K562 (cell line): ENCODE measurements around the gene SIGLEC6. TPM values are rescaled to one million over a fixed set of nuclear protein-coding genes. Genes with fewer than 3 reads are reported as not detected.

Source experiments
- ATAC-seq: fragments of 200-7000 bp; cut with Tn5 transposase; 3 replicates; pipeline ENCODE4 v1.9.1; 2020; ENCODE audit warnings: moderate library complexity
- BruUV-seq: library from RNA; stranded (reverse); fragments of 400-500 nt; replicated peaks from 2 replicates; lab custom pipeline; 2021; lab: Mats Ljungman, UMichigan
- CTCF ChIA-PET: fragments of 300-600 bp; formaldehyde crosslinking; extraction: SDS; loops from one replicate; lab custom pipeline; 2021; ENCODE audit warnings: low intra/inter-chr PET ratio; lab: Yijun Ruan, JAX
- POLR2A ChIA-PET: fragments of 300-600, 350-650 bp; sonication (Branson Sonifier 250); formaldehyde crosslinking; extraction: SDS; loops from one replicate; lab custom pipeline; 2021; ENCODE audit warnings: antibody characterized with exemption, inconsistent platforms; lab: Yijun Ruan, JAX
- DNase-seq, 4 experiments: peaks; one replicate each; pipeline versions ENCODE4 v3.0.0 to v3.0.0-alpha.2; 2011 to 2018; ENCODE audit warnings: low spot score in 3 of 4, mixed read lengths in 3 of 4; ENCODE audit errors: extremely low read depth in 1 of 4
- FAIRE-seq: peaks from 2 replicates; lab custom pipeline; 2011; peaks lifted over from hg19 to GRCh38; lab: Jason Lieb, UNC
- H2AFZ ChIP-seq: 2 replicates; pipeline ENCODE4 v1.6.0; 2011; ENCODE audit warnings: low read depth, low read length, control low read depth, inconsistent platforms
- H3K27ac ChIP-seq: fragments of 200-600 bp; 3 replicates; pipeline ENCODE4 v1.8.0; 2011; ENCODE audit warnings: low read depth, mild to moderate bottlenecking, control low read depth, inconsistent platforms, low read length, moderate library complexity, mixed read lengths; ENCODE audit errors: extremely low read depth
- H3K27me3 ChIP-seq, 2 experiments: fragments of 300-600 bp in 1 of 2; 2 replicates in 1 of 2; 3 replicates in 1 of 2; pipeline versions ENCODE4 v1.6.0 to v1.8.0; 2011; ENCODE audit warnings: inconsistent platforms in 2 of 2, low read length in 2 of 2, mild to moderate bottlenecking in 1 of 2, mixed read lengths in 1 of 2, moderate library complexity in 1 of 2; ENCODE audit not compliant: control insufficient read depth in 2 of 2, insufficient read depth in 2 of 2
- H3K36me3 ChIP-seq: fragments of 300-600 bp; 3 replicates; pipeline ENCODE4 v1.8.0; 2011; ENCODE audit warnings: mild to moderate bottlenecking, low read length, inconsistent platforms; ENCODE audit not compliant: control insufficient read depth, insufficient read depth
- H3K4me1 ChIP-seq, 2 experiments: fragments of 200-600 bp in 1 of 2; replicated peaks in 1 of 2; 2 replicates in 1 of 2; 3 replicates in 1 of 2; pipeline versions ENCODE4 v1.5.1 to v1.8.0; 2011; ENCODE audit warnings: inconsistent platforms in 2 of 2, low read length in 2 of 2, mild to moderate bottlenecking in 1 of 2, mixed read lengths in 1 of 2, moderate library complexity in 1 of 2; ENCODE audit not compliant: control insufficient read depth in 2 of 2, insufficient read depth in 2 of 2
- H3K4me2 ChIP-seq: 2 replicates; pipeline ENCODE4 v1.6.1; 2011; ENCODE audit warnings: low read length, control low read depth, inconsistent platforms, mixed read lengths; ENCODE audit not compliant: insufficient read depth
- H3K4me3 ChIP-seq: fragments of 200-600 bp; sonication (generic), shearing (Covaris generic); 2 replicates; pipeline ENCODE4 v1.5.1; 2016; ENCODE audit warnings: control low read depth, inconsistent platforms
- H3K79me2 ChIP-seq: fragments of 200-600 bp; 3 replicates; pipeline ENCODE4 v1.8.0; 2011; ENCODE audit warnings: low read length, inconsistent platforms; ENCODE audit not compliant: control insufficient read depth, insufficient read depth
- H3K9ac ChIP-seq, 2 experiments: 2 replicates each; pipeline versions ENCODE4 v1.6.0 to v1.6.1; 2011; ENCODE audit warnings: low read depth in 2 of 2, low read length in 2 of 2, control low read depth in 1 of 2, inconsistent platforms in 1 of 2, mild to moderate bottlenecking in 1 of 2, mixed read lengths in 1 of 2; ENCODE audit not compliant: insufficient read depth in 1 of 2
- H3K9me1 ChIP-seq: one replicate; pipeline ENCODE4 v1.6.0; 2011; ENCODE audit warnings: inconsistent platforms, mild to moderate bottlenecking, low read length, moderate library complexity; ENCODE audit not compliant: control insufficient read depth, insufficient read depth
- H3K9me3 ChIP-seq: replicated peaks from 2 replicates; pipeline ENCODE4 v1.5.1; 2011; ENCODE audit warnings: low read depth, low read length, inconsistent platforms; ENCODE audit not compliant: control insufficient read depth, insufficient read depth
- H4K20me1 ChIP-seq: replicated peaks from 2 replicates; pipeline ENCODE4 v1.6.1; 2011; ENCODE audit warnings: low read length, inconsistent platforms, mixed read lengths; ENCODE audit not compliant: control insufficient read depth, insufficient read depth
- CBFA2T2 ChIP-seq: fragments of 450-650 bp; conservative IDR thresholded peaks from 2 replicates; pipeline ENCODE4 v1.6.1; 2017; ENCODE audit warnings: mild to moderate bottlenecking
- DMBX1 ChIP-seq: fragments of 250-450 bp; sonication (Bioruptor Pico); IDR thresholded peaks from 2 replicates; pipeline ENCODE4 v1.8.0; 2022; ENCODE audit warnings: inconsistent platforms, mild to moderate bottlenecking, moderate library complexity, borderline replicate concordance
- ETV6 ChIP-seq, 3 experiments: fragments of 150-350 bp in 1 of 3; sonication (generic) in 1 of 3; formaldehyde crosslinking in 1 of 3; IDR thresholded peaks; 2 replicates each; pipeline versions ENCODE4 v1.6.1 to v1.8.0; 2014 to 2022; ENCODE audit warnings: borderline replicate concordance in 2 of 3, low read depth in 2 of 3, antibody characterized with exemption in 1 of 3, low read length in 1 of 3, mild to moderate bottlenecking in 1 of 3, missing genetic modification reagents in 1 of 3
- GATAD2B ChIP-seq: fragments of 450-650 bp; IDR thresholded peaks from 2 replicates; pipeline ENCODE4 v1.6.1; 2017; ENCODE audit warnings: mild to moderate bottlenecking, borderline replicate concordance
- HDAC3 ChIP-seq: fragments of 450-650 bp; IDR thresholded peaks from 2 replicates; pipeline ENCODE4 v1.6.1; 2018; ENCODE audit warnings: borderline replicate concordance, mild to moderate bottlenecking, moderate library complexity; ENCODE audit not compliant: partially characterized antibody
- HNRNPL ChIP-seq: fragments of 200-400 bp; formaldehyde crosslinking; IDR thresholded peaks from 2 replicates; pipeline ENCODE4 v1.6.1; 2017; ENCODE audit warnings: low read depth, mild to moderate bottlenecking, low read length
- PHF8 ChIP-seq: fragments of 200-600 bp; sonication (generic); IDR thresholded peaks from 2 replicates; pipeline ENCODE4 v1.6.1; 2012; ENCODE audit warnings: mixed run types, mild to moderate bottlenecking, inconsistent platforms, low read length, moderate library complexity, borderline replicate concordance
- TBP ChIP-seq: optimal IDR thresholded peaks from 2 replicates; pipeline ENCODE3; 2011; ENCODE audit warnings: low read depth, low read length, improper control_type of control experiment
- TRIM24 ChIP-seq, 2 experiments: fragments of 450-650 bp; IDR thresholded peaks; 2 replicates each; pipeline ENCODE4 v1.6.1; 2016
- TRIM28 ChIP-seq: fragments of 450-650 bp; IDR thresholded peaks from 2 replicates; pipeline ENCODE4 v1.6.1; 2017
- ZNF695 ChIP-seq: fragments of 450-650 bp; formaldehyde crosslinking; IDR thresholded peaks from 2 replicates; pipeline ENCODE4 v1.4.0; 2020; ENCODE audit warnings: mild to moderate bottlenecking, moderate library complexity
- ZNF778 ChIP-seq: fragments of 450-650 bp; formaldehyde crosslinking; IDR thresholded peaks from 2 replicates; pipeline ENCODE4 v1.4.0; 2020; ENCODE audit warnings: mild to moderate bottlenecking, moderate library complexity
- WGBS: fragments of 100-300 bp; shearing (Covaris generic); methylation state at CpG from one replicate; pipeline ENCODE4 v1.1.6; 2016; ENCODE audit warnings: low coverage, mixed read lengths; ENCODE audit not compliant: insufficient coverage; ENCODE audit errors: missing lambda C conversion rate; 5-methylcytosine and 5-hydroxymethylcytosine counted together
- in situ Hi-C: fragments of 300-500 bp; cut with MboI; formaldehyde crosslinking; loops from 4 replicates; pipeline ENCODE4 v1.15.0; 2018; ENCODE audit warnings: inconsistent platforms, mixed read lengths
- intact Hi-C: fragments of 100-400 bp; cut with micrococcal nuclease; formaldehyde crosslinking; loops from 2 replicates; pipeline ENCODE4 v1.14.2; 2022
- polyA plus RNA-seq, 8 experiments: library from polyadenylated mRNA; depleted of rRNA in 4 of 8; stranded (reverse) in 5 of 8; unstranded in 3 of 8; fragments of >200 nt; fragmentation: Nextera tagmentation in 2 of 8; fragmentation: Illumina TruSeq in 1 of 8; extraction: Ambion mirVana in 2 of 8; extraction: Trizol in 1 of 8; gene quantifications; 2 replicates each; pipeline versions ENCODE4 v1.2.1 to v1.2.3, GENCODE V29; 2011 to 2014; ENCODE audit warnings: inconsistent platforms in 1 of 8, missing spikeins in 1 of 8
- total RNA-seq, 7 experiments: library from RNA; depleted of rRNA in 6 of 7; stranded (reverse); fragments of >200 nt in 6 of 7; fragmentation: Illumina TruSeq in 2 of 7; extraction: Trizol in 2 of 7; gene quantifications; 2 replicates each; pipeline versions ENCODE4 v1.2.1 to v1.2.3, GENCODE V29; 2011 to 2021; ENCODE audit warnings: low replicate concordance in 1 of 7
- TF ChIP-seq, protein P1 (sequence below): fragments of 250-450 bp; sonication (Bioruptor Pico); IDR thresholded peaks from 2 replicates; pipeline ENCODE4 v1.8.0; 2022; ENCODE audit warnings: moderate library complexity, mild to moderate bottlenecking, inconsistent platforms
- TF ChIP-seq, protein P2 (sequence below): fragments of 250-450 bp; sonication (Bioruptor Pico); IDR thresholded peaks from 2 replicates; pipeline ENCODE4 v1.4.0; 2020; ENCODE audit warnings: borderline replicate concordance
- TF ChIP-seq, protein P3 (sequence below): fragments of 450-650 bp; IDR thresholded peaks from 2 replicates; pipeline ENCODE4 v1.6.1; 2016; ENCODE audit warnings: missing biosample characterization, missing genetic modification characterization

The SIGLEC6 gene
- total and polyA plus RNA-seq, 9 of the 15 experiments (the other 6 are each of a cell fraction or from before 2014, with no cell fraction given) = 0.03 to 17.5 (median 0.71) TPM

DNA sequence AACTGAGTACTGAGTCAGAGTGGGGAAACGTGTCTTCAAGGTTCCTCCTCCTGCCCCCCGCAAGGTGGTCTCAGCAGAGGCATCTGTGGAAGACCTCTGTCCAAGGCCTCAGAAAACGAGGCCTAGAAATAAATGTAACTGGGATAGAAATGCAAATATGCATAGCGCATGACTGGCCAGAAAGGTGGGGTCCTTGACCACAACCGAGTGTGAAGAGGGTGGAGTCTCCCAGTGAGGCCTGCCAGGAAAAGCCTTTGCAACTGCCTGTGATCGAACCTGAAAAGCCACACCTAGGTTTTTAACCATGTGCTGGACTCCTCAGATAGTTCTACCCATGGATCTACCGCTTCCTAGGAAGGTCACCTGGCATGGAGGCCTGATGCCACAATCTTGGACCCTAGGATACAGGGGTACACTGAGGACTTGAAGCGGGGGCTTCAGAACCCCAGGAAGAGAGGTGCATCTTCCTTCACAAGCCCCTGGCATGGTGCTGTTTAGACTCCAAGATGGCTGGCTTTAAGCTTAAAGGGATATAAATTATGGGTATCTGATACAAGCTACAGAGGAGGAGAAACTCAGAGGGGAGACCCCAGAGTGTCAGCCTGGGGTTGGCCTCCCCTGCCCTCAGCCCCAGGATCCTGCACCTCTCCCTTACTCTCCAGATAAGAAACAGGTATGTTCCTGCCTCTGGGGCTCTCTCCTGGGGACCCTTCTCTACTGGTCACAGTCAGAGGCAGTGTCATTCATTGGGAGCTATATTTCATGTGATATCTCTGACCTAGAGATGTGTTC lies 18.3 kb upstream of the SIGLEC6 start:
- intact Hi-C loops (loop anchor here (5.0 kb wide), 1 partner anchor 58 kb away; no protein-coding TSS in a partner anchor), in situ Hi-C loops (no loop called here)
- H3K9me3 ChIP-seq = no peaks in the 10 kb centered on the region
- 1% methylated on average over 8 of the region's 8 CpGs for WGBS
- peak overlapping the region; percentile 88 to 98; a peak in 3 of 4 replicates for H3K9ac ChIP-seq
- CTCF ChIA-PET = no interaction called here
- H4K20me1 ChIP-seq = no peaks in the 10 kb centered on the region
- H3K36me3 ChIP-seq = peaks cover 12% of the 10 kb centered on the region; the same call in 2 of the 3 replicates
- BruUV-seq = TSS peak; percentile 86
- peak; percentile 56 for ATAC-seq
- FAIRE-seq = peak; percentile 86
- 0 out of 2 replicates have a peak overlapping the region, but pooled peaks have one; percentile 2 for H2AFZ ChIP-seq
- H3K27ac ChIP-seq = peak overlapping the region; percentile 100
- peak overlapping the region; percentile 98 for H3K4me2 ChIP-seq
- peaks cover 46 to 48% of the 10 kb centered on the region in 2 experiments for H3K4me1 ChIP-seq
- peak overlapping the region; percentile 51 for H3K4me3 ChIP-seq
- peaks cover 82% of the 10 kb centered on the region for H3K79me2 ChIP-seq
- H3K27me3 ChIP-seq = no peaks in the 10 kb centered on the region; a peak in 1 of 5 replicates
- peak; percentile 57 to 92 (median 68) for DNase-seq
- POLR2A ChIA-PET = interaction anchor here (0.6 to 2.1 kb wide), 3 partner anchors 16 to 888 kb away, joined by 3 to 11 read pairs (median 5); no protein-coding TSS in a partner anchor
- H3K9me1 ChIP-seq = no peaks in the 10 kb centered on the region
- TF ChIP-seq HNRNPL (no peak), HDAC3 (peak; percentile 31), TBP (peak; percentile 48), TRIM28 (no peak), DMBX1 (CRISPR knock-in tag) (peak; percentile 88; the same call in 1 of the 2 replicates), TRIM24 (IDR thresholded peaks at IDR 0.05) (no peak), PHF8 (peak; percentile 36; the same call in 1 of the 2 replicates), ZNF695 (CRISPR knock-in tag) (no peak), CBFA2T2 (no peak), GATAD2B (no peak), ZNF778 (CRISPR knock-in tag) (no peak), ETV6 (IDR thresholded peaks at IDR 0.05; ENCODE audit: borderline replicate concordance in 1 of 2, low read depth in 2 of 2, low read length in 1 of 2) (no peak), ETV6 (CRISPR knock-in tag; IDR thresholded peaks at IDR 0.05; ENCODE audit: borderline replicate concordance) (no peak)
- TF ChIP-seq, protein P1, sequence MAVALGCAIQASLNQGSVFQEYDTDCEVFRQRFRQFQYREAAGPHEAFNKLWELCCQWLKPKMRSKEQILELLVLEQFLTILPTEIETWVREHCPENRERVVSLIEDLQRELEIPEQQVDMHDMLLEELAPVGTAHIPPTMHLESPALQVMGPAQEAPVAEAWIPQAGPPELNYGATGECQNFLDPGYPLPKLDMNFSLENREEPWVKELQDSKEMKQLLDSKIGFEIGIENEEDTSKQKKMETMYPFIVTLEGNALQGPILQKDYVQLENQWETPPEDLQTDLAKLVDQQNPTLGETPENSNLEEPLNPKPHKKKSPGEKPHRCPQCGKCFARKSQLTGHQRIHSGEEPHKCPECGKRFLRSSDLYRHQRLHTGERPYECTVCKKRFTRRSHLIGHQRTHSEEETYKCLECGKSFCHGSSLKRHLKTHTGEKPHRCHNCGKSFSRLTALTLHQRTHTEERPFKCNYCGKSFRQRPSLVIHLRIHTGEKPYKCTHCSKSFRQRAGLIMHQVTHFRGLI (CRISPR knock-in tag) = peak; percentile 14; the same call in 1 of the 2 replicates
- TF ChIP-seq, protein P2, sequence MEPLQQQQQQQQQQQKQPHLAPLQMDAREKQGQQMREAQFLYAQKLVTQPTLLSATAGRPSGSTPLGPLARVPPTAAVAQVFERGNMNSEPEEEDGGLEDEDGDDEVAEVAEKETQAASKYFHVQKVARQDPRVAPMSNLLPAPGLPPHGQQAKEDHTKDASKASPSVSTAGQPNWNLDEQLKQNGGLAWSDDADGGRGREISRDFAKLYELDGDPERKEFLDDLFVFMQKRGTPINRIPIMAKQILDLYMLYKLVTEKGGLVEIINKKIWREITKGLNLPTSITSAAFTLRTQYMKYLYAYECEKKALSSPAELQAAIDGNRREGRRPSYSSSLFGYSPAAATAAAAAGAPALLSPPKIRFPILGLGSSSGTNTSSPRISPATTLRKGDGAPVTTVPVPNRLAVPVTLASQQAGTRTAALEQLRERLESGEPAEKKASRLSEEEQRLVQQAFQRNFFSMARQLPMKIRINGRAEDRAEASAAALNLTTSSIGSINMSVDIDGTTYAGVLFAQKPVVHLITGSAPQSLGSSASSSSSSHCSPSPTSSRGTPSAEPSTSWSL (CRISPR knock-in tag) = no peak
- TF ChIP-seq, protein P3, sequence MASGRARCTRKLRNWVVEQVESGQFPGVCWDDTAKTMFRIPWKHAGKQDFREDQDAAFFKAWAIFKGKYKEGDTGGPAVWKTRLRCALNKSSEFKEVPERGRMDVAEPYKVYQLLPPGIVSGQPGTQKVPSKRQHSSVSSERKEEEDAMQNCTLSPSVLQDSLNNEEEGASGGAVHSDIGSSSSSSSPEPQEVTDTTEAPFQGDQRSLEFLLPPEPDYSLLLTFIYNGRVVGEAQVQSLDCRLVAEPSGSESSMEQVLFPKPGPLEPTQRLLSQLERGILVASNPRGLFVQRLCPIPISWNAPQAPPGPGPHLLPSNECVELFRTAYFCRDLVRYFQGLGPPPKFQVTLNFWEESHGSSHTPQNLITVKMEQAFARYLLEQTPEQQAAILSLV (tag) = no peak
